NCI-H510A treated with DMSO at 0.1 percent for 48 hours (cell line): Measurements from ENCODE around the gene LHCGR.

ENCODE experiments used
- DNase-seq: peaks from one replicate; lab custom pipeline; 2025; lab: John Stamatoyannopoulos, UW

Gene LHCGR

DNA sequence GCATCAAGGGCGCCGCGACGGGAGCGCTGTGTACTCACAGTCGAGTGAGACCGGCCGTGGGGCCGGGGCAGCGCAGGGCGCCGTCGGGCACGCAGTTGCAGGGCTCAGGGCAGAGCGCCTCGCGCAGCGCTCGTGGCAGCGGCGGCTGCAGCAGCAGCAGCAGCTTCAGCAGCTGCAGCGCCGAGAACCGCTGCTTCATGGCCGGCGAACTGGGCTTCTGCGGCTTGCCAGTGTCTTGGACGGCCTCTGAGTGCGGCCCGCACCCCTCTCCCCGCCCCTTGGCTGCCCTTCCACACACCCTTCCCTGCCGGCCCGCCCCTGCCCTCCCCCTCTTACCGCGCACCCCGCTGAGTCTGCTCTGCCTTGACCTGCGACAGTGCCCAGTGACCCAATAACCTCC lies at the start of gene LHCGR:
Gene LHCGR (minus strand): TSS at position 252 of the 400 bp plus-strand sequence. CDS start 53 bp downstream, at position 199.
- no peak for DNase-seq

DNA sequence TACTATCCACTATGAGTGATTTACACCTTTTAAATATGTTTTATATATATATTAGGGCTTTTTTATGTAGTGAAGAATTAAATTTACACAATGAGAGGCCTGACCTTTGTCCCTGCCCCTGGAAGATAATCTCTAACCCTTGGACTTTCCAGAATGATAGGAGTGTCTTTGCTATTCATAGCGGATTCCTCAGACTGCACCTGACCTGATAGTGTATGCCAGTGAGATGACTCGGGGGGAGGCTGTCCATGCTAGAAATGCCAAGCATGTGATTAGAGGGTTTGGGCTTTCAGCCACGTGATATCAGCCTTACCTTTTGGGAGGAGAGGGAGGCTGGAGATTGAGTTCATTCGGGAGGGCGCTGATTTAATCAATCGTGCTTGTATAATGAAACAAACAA lies 44.1 kb upstream of the LHCGR start:
- no peak for DNase-seq

DNA sequence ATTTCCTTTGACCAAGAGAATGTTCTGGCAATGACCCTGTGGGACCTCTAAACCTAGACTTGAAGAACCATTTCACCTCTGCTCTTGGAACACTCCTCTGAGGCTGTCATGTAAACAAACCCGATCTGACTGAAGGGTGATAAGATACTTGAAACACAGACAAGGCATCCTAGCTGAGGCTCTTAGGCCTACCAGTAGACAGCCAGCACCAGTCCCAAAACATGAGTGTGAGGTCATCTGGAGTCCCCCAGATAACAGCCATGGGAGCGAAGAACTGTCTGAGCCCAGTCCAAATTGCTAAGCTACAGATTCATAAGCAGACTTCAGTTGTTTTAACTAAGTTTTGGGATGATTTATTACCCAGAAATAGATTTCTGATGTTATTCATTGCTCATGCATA lies 39.5 kb upstream of the LHCGR start:
- DNase-seq: no peak

DNA sequence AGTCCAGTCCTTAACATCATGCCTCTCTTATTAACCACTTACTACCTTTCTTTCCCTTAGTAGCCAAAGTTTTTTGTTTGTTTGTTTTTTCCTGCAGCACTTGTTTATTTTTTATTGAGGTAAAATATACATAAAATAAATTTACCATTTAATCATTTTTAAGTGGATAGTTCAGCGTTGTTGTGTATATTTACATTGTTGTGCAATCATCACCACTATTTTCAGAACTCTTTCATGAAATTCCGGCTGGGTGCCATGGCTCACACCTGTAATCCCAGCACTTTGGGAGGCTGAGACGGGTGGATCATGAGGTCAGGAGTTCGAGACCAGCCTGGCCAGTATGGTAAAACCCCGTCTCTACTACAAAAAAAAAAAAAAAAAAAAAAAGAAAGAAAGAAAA lies 38.1 kb upstream of the LHCGR start:
- DNase-seq: no peak

DNA sequence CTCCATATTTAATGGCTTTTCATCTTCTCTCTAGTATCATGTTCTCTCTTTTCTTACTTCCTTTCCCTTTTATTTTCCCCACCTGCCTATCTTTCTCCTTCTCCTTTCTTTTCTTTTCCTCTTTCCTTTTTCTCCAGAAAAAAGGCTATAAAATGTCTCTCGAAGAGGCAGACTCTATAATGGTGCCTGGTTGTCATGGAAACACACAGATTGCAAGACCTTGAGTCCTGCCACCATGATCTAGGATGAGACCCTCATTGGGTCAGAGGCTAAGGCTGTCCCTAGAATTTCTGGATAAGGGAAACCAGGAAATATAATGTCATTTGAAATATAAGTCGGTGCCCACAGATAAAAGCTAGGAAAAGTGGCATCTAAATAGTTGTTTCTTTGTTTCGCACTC lies 36.5 kb upstream of the LHCGR start:
- no peak for DNase-seq

DNA sequence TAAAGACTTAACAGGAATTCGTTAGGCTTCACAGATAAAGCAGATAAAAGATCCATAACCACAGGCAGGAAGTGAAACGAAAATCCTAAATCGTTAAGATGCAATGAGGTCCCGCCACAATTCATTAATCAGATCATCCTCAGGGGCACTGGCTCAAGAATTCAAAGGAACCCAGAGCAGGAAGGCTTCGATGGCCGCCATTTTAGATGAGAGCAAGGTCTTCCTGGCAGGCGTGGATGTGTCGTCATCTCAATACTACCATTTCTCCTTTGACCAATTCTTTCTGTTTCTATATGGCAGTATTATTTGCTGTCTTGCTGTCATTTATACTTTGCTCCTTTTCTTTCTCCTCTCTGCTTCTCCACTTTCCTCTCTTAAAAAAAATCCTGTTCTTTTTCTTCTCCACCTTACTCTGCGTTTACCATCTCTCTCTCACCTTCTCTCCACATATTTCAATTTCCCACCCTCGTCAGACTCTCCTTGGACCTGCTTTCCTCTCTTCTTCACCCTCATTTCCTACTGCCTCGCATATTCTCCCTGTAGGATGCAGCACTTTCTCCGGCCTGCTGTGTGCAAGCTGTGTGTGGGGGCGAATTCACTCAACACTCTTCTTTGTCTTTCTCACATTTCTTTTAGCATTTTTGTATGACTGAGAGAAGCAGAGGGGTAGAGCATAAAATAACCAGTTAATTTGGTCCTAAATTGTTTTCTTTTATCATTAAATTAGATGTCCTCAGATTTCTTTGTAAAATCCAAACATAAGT lies 35.1 kb upstream of the LHCGR start:
- DNase-seq: no peak

DNA sequence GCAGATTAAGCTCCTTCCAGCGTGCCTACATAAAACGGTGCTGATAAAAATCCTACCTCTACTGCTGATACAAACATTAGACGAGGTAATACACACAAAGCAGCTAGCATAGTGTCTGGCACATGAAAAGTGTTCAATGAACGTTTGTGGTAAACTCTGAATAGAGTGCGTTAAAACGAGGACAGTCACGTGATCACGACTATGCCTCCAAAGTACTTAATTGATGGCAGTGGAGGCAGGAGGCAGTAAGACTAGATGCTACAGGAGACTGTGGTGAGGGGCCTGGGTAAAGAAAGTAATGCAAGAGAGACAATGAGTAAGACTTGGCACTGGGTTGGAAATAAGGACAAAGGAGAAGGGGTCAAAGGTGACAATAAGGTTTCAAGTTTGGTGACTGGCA lies 32.1 kb upstream of the LHCGR start:
- no peak for DNase-seq

DNA sequence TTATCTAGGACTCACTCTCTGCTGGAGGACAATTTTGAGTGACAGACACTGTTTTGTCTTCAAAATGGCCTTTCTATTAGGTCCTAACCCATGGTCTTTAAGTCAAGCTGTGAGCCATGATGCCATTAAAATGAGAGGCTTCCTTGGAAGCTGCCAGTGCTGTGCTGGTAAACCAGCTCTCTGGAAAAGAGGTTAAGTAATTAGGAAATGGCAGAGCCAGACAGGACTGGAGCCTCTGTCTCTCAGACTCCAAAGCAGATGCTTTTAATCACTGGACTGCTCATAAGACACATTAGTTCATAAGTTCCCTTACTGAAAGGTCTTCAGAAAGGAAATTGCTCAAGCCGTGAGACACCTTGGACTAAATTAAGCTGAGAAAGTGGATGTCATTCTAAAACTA lies 25.8 kb upstream of the LHCGR start:
- no peak for DNase-seq

DNA sequence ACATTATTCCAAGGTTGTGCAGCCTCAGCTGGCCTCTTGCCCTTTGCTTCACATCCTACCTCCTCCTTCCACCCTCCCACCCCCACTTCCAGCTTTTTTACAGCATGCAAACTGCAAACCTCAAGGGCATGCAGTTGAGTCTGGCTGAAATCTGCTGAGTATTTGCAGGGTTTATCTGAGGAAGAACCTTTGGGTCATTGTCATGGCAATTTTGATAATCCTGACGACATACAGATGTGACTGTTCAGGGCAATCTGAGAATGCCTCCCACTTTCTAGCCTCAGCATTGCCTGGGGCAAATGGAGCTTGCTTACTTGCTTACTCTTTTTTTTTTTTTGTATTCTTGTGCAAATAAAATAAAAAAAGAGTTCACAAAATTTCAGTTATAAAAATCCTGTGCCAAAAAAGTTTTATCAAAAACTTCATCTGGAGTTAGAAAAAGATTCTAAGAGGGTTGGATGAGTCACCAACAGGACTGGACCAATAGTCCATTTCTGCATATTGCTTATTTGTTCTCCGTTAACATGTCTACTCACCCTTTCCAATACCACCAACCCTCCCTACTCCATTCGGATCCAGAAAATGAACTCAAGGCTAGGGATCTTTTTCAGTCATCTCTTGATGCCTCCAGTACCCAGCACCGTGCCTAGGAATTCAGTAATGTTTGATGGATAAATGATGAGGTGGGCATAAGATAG lies 23.6 kb upstream of the LHCGR start:
- DNase-seq: no peak

DNA sequence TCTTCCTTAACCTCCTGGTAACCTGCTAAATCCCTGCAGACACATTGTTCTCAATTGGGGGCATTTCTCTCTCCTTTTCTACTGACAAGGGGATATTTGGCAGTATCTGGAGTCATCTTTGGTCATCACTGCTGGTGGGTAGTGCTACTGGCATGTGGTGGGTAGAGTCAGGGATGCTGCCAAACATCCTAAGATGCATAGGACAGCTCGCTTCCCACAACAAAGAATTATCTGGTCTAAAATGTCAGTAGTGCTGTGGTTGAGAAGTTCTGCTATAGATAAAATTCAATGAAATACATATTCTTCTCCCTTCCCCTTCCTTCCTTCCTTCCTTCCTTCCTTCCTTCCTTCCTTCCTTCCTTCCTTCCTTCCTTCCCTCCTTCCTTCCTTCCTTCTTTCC lies 18.7 kb upstream of the LHCGR start:
- no peak for DNase-seq

DNA sequence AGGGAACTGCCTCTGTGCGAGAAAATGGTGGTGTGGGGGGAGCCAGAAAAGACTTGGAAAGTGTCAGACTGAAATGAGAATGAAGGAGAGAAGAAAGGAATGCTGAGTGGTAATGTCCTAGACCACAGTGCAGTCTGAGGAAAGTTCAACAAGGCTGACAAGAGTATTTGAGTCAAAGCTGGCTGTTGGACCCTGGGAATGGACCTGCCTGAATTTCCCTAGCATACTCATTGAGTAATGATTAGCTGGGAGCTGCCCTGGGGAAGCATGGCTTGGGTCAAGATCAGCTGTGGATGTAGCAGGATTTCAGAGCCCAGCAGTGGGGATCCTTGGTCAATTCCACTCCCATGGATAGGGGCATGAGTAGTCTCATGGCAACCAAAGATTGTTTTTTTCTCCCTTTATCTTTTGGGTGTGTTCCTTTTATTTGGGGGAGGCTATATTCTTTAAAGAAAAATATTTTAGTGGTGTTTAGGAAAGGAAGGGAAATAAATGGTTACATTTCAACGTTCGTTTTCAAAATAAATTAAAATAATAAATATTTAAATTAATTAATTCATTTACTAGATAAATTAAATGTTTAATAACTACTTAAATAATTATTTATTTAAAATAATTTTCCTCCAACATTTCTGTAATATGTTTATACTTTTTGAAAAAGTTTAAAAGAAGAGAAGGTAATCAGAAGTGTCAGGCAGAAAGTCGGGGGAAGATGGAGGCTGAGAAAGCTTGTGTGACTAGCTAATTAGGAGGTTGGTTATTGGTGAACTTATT lies 15.9 kb upstream of the LHCGR start:
- DNase-seq: no peak

DNA sequence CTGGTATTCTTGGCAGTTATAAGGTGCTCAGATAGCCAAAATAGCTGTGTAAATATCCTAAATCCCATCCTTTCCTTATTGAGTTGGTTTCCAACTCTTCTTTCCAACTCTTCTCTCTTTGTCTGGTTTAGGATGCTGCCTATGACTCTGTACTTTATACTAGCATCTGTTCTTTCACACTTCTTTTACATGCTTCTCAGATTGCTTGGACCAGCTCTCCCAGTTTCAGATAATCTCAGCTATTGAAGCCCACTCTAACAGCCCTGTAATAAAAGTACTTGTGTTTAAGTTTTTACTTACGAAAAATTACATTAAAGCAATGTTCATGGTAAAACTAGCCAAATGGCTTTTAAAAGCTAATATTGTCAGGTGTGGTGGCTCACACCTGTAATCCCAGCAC lies 14.7 kb upstream of the LHCGR start:
- no peak for DNase-seq

DNA sequence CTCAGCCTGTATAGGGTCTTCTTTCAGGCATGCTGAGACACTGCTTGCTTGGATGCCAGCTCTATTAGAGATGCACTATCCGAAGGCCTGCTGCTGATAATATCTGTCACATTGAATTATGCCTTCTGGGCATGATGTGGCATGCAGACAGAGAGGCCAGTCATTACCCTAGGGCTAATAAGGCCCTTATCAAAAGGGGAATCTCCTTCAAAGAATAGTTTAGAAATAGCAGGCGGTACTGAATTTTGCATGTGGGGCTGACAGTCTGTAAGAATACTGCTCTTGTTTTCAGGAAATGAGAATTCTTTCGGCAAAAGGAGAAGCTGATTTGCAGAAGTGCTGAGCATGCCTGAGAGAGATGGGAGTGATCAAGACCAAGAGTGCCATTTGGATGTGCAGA lies 13.1 kb upstream of the LHCGR start:
- peak; percentile 4 for DNase-seq

DNA sequence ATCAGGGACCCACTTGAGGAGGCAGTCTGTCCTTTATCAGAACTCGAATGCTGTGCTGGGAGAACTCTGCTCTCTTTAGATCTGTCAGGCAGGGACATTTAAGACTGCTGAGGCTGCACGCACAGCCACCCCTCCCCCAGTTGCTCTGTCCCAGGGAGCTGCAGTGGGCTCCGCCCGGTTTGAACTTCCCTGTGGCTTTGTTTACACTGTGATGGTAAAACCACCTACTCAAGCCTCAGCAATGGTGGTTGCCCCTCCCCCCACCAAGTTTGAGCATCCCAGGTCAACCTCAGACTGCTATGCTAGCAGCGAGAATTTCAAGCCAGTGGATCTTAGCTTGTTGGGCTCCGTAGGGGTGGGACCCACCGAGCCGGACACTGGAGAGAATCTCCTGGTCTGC lies 11.8 kb upstream of the LHCGR start:
- DNase-seq: peak; percentile 34

DNA sequence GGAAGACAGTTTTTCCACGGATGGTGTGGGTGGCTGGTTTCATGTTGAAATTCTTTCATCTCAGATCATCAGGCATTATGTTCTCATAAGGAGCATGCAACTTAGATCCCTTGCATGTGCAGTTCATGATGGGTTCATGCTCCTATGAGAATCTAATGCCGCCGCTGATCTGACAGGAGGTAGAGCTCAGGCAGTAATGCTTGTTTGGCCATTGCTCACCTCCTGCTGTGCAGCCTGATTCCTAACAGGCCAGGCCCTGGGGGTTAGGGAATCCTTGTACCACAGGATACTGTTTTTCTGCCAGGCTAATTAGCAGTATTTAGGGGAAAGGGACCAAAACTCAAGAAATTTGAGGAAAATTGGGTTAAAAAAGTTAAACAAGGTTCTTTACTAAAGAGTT lies 5.3 kb upstream of the LHCGR start:
- DNase-seq: no peak

DNA sequence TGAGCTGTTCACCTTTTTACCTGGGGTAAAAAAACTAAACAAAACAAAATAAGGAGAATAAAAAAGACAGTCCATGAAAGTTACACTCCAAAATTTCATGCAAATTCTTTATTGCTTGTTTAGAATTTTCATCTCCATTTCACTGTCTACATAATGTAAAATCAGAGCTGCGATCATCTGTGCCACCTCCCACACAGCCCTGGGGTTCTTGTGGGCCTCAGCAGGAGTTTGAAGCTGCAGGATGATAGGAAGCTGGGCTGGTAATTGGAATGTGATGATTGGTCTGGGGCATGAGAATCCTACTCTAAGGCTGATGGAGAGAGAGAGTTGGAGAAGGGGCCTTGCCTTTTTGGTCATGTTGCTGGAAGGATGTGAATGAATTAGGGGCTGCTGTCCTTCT lies 4.2 kb upstream of the LHCGR start:
- no peak for DNase-seq

DNA sequence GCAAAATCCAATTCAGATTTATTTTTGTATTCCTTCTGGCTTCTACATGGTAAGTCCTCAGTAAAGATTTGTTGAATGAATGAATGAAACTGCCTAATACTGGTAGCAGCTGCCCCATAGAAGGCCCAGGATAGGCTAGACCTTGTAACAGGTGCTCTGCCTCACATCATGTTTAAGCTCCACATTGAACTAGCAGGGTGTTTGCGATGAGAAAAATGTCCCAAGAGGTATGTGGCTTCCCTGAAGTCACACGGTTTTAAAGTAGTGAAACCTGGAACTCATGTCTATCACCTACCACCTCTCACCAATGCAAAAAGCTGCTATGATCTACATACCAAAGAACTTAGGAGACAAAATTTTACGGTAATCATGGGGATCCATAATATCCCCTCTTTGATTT lies 765 bp upstream of the LHCGR start:
- DNase-seq: no peak

DNA sequence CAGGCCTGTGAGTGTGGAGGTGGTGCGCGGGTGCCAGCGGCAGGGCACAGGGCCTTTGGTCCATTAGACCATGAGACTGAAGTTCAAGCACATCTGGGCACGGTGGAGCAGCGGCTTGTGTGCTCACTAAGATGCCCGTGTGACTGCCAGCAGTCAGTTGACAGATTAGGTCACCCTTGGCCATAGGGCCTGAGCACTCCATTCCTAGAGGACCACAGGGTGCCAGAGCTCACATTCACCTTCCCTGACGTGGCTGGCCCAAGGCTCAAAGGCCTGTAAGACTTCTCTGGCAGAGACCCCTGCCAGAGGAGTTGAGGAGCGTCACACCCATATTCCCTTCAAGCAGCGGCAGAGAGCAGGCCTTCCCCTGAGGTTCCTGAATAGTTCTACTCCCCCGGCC lies 650 bp downstream of the LHCGR start:
- DNase-seq: no peak

DNA sequence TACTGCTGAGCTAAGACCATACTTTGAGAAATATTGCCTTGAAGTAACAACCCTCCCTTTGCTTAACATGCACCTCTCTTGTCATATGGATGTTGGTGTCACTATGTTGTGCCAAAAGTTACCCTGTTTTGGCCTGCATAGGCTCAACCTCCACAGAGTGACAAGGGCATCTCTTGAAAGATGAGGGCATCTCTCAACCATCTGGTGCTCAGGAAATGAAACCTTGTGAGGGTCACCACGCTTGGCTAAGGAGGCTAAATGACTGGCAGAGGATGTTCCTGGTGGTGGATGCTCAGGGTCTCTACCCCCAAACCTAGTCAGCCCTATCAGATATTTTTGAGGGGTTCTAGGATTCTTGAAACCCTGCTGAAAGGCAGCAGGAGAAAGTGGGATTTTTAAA lies 2.3 kb downstream of the LHCGR start:
- DNase-seq: no peak

DNA sequence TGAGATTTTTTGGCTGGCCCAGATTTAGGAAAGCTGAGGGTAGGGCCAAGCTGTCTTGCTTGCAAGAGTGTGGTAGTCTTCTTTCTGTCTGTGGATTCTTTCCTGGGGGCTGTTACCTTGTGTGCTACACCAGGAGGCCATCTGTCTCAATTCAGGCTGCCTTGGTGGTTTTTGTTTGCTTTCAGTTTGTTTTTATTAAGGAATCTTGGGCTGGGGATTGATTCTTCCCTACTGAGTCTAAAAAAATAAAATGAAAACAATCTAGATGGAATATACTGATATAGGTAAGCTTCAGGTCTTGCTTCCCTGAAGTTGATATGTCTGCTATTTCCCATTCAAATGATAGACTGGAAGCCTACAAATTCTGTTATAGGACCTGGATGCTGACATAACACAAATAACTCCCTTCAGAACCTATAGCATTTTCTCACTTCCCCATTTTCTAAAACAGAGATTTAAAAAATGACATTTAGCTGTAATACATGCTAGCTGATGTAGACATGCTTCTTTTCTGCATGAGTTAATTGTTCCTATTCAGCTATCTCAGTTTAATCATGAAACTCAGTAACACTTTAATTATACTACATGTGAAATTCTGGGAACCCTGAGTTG lies 5.3 kb downstream of the LHCGR start:
- DNase-seq: no peak

DNA sequence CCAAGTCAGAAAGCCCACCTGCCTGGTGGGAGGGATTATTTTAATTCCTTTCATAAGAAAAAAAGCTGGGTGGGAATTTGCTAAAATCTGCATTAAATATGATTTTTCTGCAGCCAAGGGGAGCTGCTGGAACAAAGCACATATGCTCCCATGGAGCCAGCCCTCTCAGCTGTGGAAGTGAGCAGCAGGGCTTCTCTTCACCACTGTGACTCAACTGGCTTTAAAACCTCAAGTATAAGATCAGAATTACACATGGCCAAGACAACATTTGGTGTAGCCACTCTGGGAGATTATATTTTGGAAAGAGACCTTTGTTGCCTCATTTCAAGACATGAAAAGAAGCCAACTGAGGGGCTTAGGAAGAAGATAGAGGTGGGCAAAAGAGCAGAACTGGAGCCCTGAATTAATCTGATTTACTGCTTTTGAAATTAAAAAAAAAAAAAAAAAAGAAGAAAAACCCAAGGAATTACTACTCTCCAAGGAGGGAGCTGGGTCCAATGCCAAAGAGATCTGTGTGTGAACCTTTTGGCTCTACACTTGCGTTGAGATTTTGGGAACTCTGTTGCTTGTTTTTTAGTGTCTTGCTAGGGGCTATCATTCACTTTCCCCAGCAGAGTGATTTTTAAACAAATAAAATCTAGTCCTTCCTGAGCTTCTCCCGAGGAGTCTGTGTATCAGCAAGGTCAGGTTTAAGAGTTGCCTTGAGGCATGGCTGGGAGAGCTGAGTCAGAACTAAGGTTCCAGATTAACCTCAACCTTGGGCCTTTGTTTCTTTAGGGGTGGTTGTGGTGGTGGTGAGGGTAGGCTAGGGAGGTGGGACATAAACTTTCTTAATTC lies 6.0 kb downstream of the LHCGR start:
- no peak for DNase-seq

DNA sequence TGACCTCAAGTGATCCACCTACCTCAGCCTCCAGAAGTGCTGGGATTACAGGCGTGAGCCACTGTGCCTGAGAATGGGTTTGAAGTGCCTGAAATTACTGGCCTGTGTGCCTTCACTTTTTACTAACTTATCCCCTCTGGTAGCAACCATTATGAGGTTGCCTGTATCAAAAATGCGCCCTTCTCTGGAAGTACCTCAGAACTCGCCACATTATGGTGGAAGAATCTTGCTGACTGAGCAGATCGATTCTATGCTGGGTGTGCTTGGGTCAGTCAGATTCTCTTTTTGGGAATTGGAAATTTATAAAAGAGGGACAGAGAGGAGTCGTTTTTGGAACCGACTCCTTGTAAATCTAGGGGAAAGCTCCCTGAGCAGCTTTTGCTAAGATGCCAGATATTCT lies 8.2 kb downstream of the LHCGR start:
- no peak for DNase-seq
